HepG2 (cell line): ENCODE measurements around the gene PFAS. TPM values are rescaled to one million over a fixed set of nuclear protein-coding genes. Genes with fewer than 3 reads are reported as not detected.
A peak's percentile ranks its signal among the peaks of the same experiment; 100 is the strongest.

Experiments used
- BHLHE40 ChIP-seq: IDR thresholded peaks from 2 replicates; pipeline ENCODE4 v1.6.1; 2011; ENCODE audit warnings: low read length, improper control_type of control experiment
- GABPA ChIP-seq, 2 experiments: IDR thresholded peaks; 2 replicates each; pipeline ENCODE4 v1.6.1; 2011 to 2016; ENCODE audit warnings: low read depth in 2 of 2, low read length in 1 of 2, missing biosample characterization in 1 of 2, missing genetic modification characterization in 1 of 2
- GZF1 ChIP-seq: sonication (generic); formaldehyde crosslinking; IDR thresholded peaks from 2 replicates; pipeline ENCODE4 v1.5.1; 2020; ENCODE audit warnings: mild to moderate bottlenecking, missing genetic modification reagents
- HNRNPL ChIP-seq: fragments of 200-400 bp; formaldehyde crosslinking; IDR thresholded peaks from 2 replicates; pipeline ENCODE4 v1.6.1; 2017; ENCODE audit warnings: mild to moderate bottlenecking, low read depth, low read length
- HOXA5 ChIP-seq: sonication (generic); formaldehyde crosslinking; IDR thresholded peaks from 2 replicates; pipeline ENCODE4 v1.4.0; 2020; ENCODE audit warnings: missing genetic modification reagents
- MXD1 ChIP-seq: sonication (generic); formaldehyde crosslinking; IDR thresholded peaks from 2 replicates; pipeline ENCODE4 v1.4.0; 2020; ENCODE audit warnings: mild to moderate bottlenecking, missing genetic modification reagents
- NFKB2 ChIP-seq: sonication (generic); formaldehyde crosslinking; IDR thresholded peaks from 2 replicates; pipeline ENCODE4 v1.4.0; 2020; ENCODE audit warnings: missing genetic modification reagents, borderline replicate concordance
- NKX3-1 ChIP-seq: sonication (generic); formaldehyde crosslinking; IDR thresholded peaks from 2 replicates; pipeline ENCODE4 v1.5.0; 2020; ENCODE audit warnings: missing genetic modification reagents
- RFXAP ChIP-seq: sonication (generic); formaldehyde crosslinking; IDR thresholded peaks from 2 replicates; pipeline ENCODE4 v1.4.0; 2020; ENCODE audit warnings: missing genetic modification reagents, borderline replicate concordance
- SOX5 ChIP-seq: IDR thresholded peaks from 2 replicates; pipeline ENCODE4 v1.6.1; 2016; ENCODE audit warnings: borderline replicate concordance
- TCF7L2 ChIP-seq: IDR thresholded peaks from 2 replicates; pipeline ENCODE4 v1.6.1; 2011; ENCODE audit warnings: mild to moderate bottlenecking, low read depth, low read length, moderate library complexity
- THAP7 ChIP-seq: sonication (generic); formaldehyde crosslinking; IDR thresholded peaks from 2 replicates; pipeline ENCODE4 v1.8.1; 2023; ENCODE audit warnings: mild to moderate bottlenecking, missing genetic modification reagents
- TRIM24 ChIP-seq: sonication (generic); formaldehyde crosslinking; IDR thresholded peaks from 2 replicates; pipeline ENCODE4 v1.8.0; 2022; ENCODE audit warnings: mild to moderate bottlenecking, missing genetic modification reagents
- U2AF2 ChIP-seq: fragments of 200-400 bp; formaldehyde crosslinking; IDR thresholded peaks from 2 replicates; pipeline ENCODE4 v1.6.1; 2017; ENCODE audit warnings: low read depth, mild to moderate bottlenecking, low read length
- ZBTB34 ChIP-seq: sonication (generic); formaldehyde crosslinking; IDR thresholded peaks from 2 replicates; pipeline ENCODE4 v1.8.0; 2022; ENCODE audit warnings: mild to moderate bottlenecking, missing genetic modification reagents
- ZNF232 ChIP-seq: sonication (generic); formaldehyde crosslinking; IDR thresholded peaks from 2 replicates; pipeline ENCODE4 v1.4.0; 2020; ENCODE audit warnings: missing genetic modification reagents, borderline replicate concordance
- ZNF503 ChIP-seq: sonication (generic); formaldehyde crosslinking; IDR thresholded peaks from 2 replicates; pipeline ENCODE4 v1.4.0; 2020; ENCODE audit warnings: missing genetic modification reagents
- polyA plus RNA-seq, 8 experiments: library from polyadenylated mRNA; depleted of rRNA in 3 of 8; stranded (reverse) in 7 of 8; unstranded in 1 of 8; fragments of >200 nt; fragmentation: Illumina TruSeq in 4 of 8; extraction: Trizol in 4 of 8; gene quantifications; 2 replicates each; pipeline versions ENCODE4 v1.2.1 to v1.2.3, GENCODE V29; 2011 to 2016; ENCODE audit warnings: low read depth in 4 of 8, missing spikeins in 1 of 8, mixed read lengths in 1 of 8; ENCODE audit not compliant: insufficient read depth in 1 of 8
- total RNA-seq, 5 experiments: library from RNA; depleted of rRNA; stranded (reverse); fragments of >200 nt; fragmentation: Illumina TruSeq; extraction: Trizol; gene quantifications; 2 replicates each; pipeline ENCODE4 v1.2.3, GENCODE V29; 2016; ENCODE audit warnings: low read depth in 1 of 5
- TF ChIP-seq, protein P1 (sequence below): sonication (generic); formaldehyde crosslinking; IDR thresholded peaks from 2 replicates; pipeline ENCODE4 v1.5.0; 2020; ENCODE audit warnings: mild to moderate bottlenecking, missing genetic modification reagents
- TF ChIP-seq, protein P2 (sequence below): sonication (generic); formaldehyde crosslinking; conservative IDR thresholded peaks from 2 replicates; pipeline ENCODE4 v1.4.0; 2020; ENCODE audit warnings: missing genetic modification reagents

Gene PFAS
- total and polyA plus RNA-seq, 2 of the 13 experiments (the other 11 are each of a cell fraction or from before 2014, with no cell fraction given), result 49.4 to 58.2 TPM

GRCh38 chr17:8221663-8222379, 27.3 kb upstream of the PFAS start (continued):
- TF ChIP-seq GABPA (IDR thresholded peaks at IDR 0.05; ENCODE audit: low read depth, low read length) (no peak), GABPA (CRISPR knock-in tag; IDR thresholded peaks at IDR 0.05; ENCODE audit: low read depth) (no peak), MXD1 (CRISPR knock-in tag) (no peak), ZBTB34 (CRISPR knock-in tag) (no peak), HNRNPL (no peak), NFKB2 (peak; percentile 73; the same call in 1 of the 2 replicates), THAP7 (no peak), RFXAP (CRISPR knock-in tag) (no peak; the same call in 1 of the 2 replicates), BHLHE40 (no peak), U2AF2 (no peak), TRIM24 (CRISPR knock-in tag) (no peak), TCF7L2 (no peak), HOXA5 (CRISPR knock-in tag) (peak; percentile 33; the same call in 1 of the 2 replicates), ZNF232 (CRISPR knock-in tag) (no peak), NKX3-1 (CRISPR knock-in tag) (peak; percentile 29; the same call in 1 of the 2 replicates), ZNF503 (CRISPR knock-in tag) (peak; percentile 47; the same call in 1 of the 2 replicates), SOX5 (CRISPR knock-in tag) (peak; percentile 23; the same call in 1 of the 2 replicates), GZF1 (peak; percentile 48; the same call in 1 of the 2 replicates)
- TF ChIP-seq, protein P1, sequence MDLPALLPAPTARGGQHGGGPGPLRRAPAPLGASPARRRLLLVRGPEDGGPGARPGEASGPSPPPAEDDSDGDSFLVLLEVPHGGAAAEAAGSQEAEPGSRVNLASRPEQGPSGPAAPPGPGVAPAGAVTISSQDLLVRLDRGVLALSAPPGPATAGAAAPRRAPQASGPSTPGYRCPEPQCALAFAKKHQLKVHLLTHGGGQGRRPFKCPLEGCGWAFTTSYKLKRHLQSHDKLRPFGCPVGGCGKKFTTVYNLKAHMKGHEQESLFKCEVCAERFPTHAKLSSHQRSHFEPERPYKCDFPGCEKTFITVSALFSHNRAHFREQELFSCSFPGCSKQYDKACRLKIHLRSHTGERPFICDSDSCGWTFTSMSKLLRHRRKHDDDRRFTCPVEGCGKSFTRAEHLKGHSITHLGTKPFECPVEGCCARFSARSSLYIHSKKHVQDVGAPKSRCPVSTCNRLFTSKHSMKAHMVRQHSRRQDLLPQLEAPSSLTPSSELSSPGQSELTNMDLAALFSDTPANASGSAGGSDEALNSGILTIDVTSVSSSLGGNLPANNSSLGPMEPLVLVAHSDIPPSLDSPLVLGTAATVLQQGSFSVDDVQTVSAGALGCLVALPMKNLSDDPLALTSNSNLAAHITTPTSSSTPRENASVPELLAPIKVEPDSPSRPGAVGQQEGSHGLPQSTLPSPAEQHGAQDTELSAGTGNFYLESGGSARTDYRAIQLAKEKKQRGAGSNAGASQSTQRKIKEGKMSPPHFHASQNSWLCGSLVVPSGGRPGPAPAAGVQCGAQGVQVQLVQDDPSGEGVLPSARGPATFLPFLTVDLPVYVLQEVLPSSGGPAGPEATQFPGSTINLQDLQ (CRISPR knock-in tag), result 0 out of 2 replicates have a peak, but pooled peaks have one; percentile 57
- TF ChIP-seq, protein P2, sequence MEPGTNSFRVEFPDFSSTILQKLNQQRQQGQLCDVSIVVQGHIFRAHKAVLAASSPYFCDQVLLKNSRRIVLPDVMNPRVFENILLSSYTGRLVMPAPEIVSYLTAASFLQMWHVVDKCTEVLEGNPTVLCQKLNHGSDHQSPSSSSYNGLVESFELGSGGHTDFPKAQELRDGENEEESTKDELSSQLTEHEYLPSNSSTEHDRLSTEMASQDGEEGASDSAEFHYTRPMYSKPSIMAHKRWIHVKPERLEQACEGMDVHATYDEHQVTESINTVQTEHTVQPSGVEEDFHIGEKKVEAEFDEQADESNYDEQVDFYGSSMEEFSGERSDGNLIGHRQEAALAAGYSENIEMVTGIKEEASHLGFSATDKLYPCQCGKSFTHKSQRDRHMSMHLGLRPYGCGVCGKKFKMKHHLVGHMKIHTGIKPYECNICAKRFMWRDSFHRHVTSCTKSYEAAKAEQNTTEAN (CRISPR knock-in tag), result no peak
